C4-2B (cell line): ENCODE results near the gene C3orf62.
"Not testable (repeated sequence)": the region's sequence is repeated elsewhere in the genome, so short reads cannot be mapped to it uniquely, and the experiment has no call there.

Source experiments
- H3K27ac ChIP-seq: fragments of 450-650 bp; 2 replicates; pipeline ENCODE4 v1.5.1; 2017
- CTCF ChIP-seq: fragments of 450-650 bp; conservative IDR thresholded peaks from 2 replicates; pipeline ENCODE4 v1.5.1; 2017; ENCODE audit warnings: mild to moderate bottlenecking
- ZFX ChIP-seq: fragments of 450-650 bp; IDR thresholded peaks from 2 replicates; pipeline ENCODE4 v1.6.1; 2017

The C3orf62 gene

DNA sequence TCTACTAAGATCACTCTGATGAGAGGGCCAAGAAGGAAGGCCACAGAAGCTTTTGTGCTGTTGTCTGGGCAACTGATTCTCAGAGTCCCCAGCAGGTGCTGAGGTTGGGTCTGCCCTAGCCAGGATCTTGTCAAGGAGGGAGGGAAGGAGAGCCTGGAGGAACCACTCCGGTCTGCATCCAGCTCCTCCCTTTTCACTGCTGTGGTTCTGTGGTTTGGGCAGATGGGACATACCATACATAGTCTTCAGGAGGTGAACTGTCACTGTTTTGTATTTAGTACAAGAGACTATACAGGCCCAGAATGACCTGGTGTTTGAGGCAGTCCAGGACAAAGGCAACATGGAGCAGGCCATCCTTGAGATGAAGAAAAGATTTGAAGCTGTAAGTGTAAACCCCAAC lies 21.9 kb downstream of the C3orf62 start:
- TF ChIP-seq CTCF: no peak
- TF ChIP-seq ZFX: no peak
- H3K27ac ChIP-seq: no peak overlapping the region

DNA sequence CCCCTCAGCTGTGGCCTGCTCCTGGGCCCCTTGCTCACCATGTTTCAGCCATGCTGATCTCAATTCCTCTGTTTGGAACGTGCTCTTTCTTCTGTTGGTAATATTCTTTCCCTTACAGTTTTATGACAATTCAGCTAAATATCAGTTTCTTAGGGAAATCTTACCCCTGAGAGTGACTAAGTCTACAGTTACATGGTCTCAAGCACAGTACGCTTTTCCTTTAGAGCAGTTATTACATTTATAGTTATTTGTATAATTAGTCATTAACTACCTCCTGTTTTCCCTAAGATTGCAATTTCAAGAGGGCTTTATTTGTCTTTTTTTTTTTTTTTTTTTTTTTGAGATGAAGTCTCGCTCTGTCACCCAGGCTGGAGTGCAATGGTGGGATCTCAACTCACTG lies 23.5 kb downstream of the C3orf62 start:
- H3K27ac ChIP-seq: no peak overlapping the region
- no peak for TF ChIP-seq CTCF
- TF ChIP-seq ZFX: no peak

DNA sequence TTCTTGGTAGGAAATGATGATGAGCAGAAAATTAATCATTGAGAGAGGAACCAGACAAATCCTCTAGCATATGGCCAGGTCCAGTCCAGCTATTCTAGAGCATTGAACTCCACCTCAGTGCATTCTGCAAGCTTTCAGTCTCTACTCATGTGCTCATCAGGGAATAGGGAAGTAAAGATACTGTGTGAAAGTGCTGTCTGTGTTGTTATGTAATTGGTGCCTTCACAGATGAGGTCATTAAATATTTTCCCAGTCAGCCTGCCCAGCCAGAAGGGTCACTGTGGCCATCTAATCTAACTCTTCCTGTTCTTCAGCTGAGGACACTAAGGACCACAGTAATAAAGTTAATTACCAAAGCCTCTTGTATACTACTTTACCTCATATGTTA lies 28.2 kb downstream of the C3orf62 start:
- H3K27ac ChIP-seq: no peak overlapping the region
- TF ChIP-seq CTCF: no peak
- TF ChIP-seq ZFX: no peak

- no peak overlapping the region for H3K27ac ChIP-seq
- no peak for TF ChIP-seq ZFX
Measured at GRCh38 chr3:49244581-49245205, 32.3 kb downstream of the C3orf62 start.

- H3K27ac ChIP-seq: not testable (repeated sequence)
Measured at GRCh38 chr3:49240091-49240490, 36.9 kb downstream of the C3orf62 start.

DNA sequence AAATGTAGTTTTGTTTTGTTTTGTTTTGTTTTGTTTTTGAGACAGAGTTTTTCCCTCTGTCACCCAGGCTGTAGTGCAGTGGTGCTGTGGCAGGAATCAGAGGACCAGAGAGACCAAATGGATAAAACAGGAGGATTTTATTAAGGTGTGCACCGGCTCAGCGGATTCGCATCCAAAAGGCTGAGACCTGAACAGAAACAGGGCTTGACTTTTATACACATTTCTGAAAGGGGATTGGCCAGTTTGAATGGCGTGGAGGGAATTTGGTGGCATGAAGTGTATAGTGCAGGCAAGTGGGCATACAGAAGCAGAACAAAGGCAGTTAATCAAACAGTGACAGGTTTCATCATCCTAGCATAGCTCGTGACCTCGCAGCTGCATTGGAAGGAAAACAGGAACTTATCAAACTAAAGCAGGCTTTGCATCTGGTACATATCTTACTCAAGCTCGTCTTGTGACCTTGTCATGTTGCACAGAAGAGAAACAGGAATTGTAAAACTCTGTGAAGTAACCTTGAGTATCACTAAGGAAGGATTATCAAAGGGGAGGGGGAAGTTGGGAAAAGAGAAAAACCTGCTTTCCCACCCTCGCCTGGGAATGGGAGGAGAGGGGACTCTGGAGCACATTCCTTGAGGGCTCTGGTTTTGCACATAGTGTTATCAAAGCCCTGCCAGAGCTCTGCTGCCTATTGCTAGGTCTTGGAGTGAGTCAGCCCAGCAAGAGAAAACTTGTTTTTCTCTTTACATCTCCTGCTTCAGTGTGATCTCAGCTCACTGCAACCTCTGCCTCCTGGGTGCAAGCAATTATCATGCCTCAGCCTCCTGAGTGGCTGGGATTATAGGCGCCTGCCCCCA lies 38.5 kb downstream of the C3orf62 start:
- no peak overlapping the region for H3K27ac ChIP-seq
- TF ChIP-seq ZFX (no peak), CTCF (no peak)

DNA sequence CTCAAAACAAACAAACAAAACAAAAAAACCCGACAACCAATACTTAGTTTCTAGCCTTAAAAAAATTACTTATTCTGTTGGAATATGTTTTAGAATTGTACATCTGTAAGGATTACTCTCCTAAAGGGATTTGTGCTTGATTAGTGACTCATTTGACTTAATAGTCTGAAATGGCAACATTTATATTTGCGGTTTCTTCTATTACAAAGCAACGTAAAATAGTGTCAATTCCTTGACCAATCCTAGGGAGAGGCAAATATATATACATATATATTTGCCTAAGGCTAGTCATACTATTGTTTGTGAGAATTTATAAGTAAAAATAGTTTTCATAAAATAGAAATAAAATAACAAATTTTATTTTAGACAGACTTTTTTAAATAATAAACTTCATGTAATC lies 39.7 kb downstream of the C3orf62 start:
- H3K27ac ChIP-seq: no peak overlapping the region
- TF ChIP-seq ZFX: no peak

DNA sequence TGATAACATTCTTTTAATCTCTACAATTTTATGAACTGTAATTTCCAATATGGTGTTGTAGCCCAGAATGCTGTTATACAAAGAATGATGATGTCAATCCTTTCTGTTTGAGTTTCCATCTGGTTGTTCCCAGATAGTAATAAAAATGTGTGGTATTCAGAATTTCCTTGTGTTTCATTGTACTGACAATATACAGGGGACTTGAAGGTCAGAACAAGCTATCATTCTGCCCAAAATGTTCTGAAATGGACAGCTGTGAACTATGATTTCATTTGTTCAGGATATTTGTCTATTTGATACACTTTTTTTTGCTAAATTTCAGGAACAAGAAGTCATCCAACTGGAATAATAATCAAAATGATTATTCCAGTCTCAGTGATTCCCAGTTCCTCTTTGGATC lies 40.8 kb downstream of the C3orf62 start:
- TF ChIP-seq ZFX: no peak
- no peak for TF ChIP-seq CTCF
- no peak overlapping the region for H3K27ac ChIP-seq

- not testable (repeated sequence) for H3K27ac ChIP-seq
Measured at GRCh38 chr3:49228817-49229216, 48.2 kb downstream of the C3orf62 start.
